Endodermal cell (in vitro differentiated cells): ENCODE data around the gene MYL3. TPM values are rescaled to one million over a fixed set of nuclear protein-coding genes. Genes with fewer than 3 reads are reported as not detected.

Experiments used
- DNase-seq: peaks from one replicate; pipeline ENCODE4 v3.0.0-alpha.2; 2017
- H3K27ac ChIP-seq: 2 replicates; pipeline ENCODE4 v1.5.1; 2013; ENCODE audit warnings: mild to moderate bottlenecking, low read depth, low read length, moderate library complexity
- H3K27me3 ChIP-seq: 2 replicates; pipeline ENCODE4 v1.6.1; 2013; ENCODE audit warnings: mild to moderate bottlenecking, low read length, moderate library complexity; ENCODE audit not compliant: insufficient read depth, control insufficient read depth, poor library complexity, severe bottlenecking
- H3K36me3 ChIP-seq: 2 replicates; pipeline ENCODE4 v1.7.0; 2013; ENCODE audit warnings: mild to moderate bottlenecking, low read length, moderate library complexity; ENCODE audit not compliant: control insufficient read depth, insufficient read depth
- H3K4me1 ChIP-seq: one replicate; pipeline ENCODE4 v1.7.0; 2013; ENCODE audit warnings: low read length; ENCODE audit not compliant: control insufficient read depth, insufficient read depth
- H3K4me3 ChIP-seq: 2 replicates; pipeline ENCODE4 v1.5.1; 2013; ENCODE audit warnings: mild to moderate bottlenecking, low read length, moderate library complexity
- H3K9ac ChIP-seq: 2 replicates; pipeline ENCODE4 v1.6.1; 2013; ENCODE audit warnings: mild to moderate bottlenecking, low read length, moderate library complexity; ENCODE audit not compliant: poor library complexity, severe bottlenecking; ENCODE audit errors: extremely low read depth
- H3K9me3 ChIP-seq: 2 replicates; pipeline ENCODE4 v1.6.1; 2013; ENCODE audit warnings: mild to moderate bottlenecking, low read length, moderate library complexity; ENCODE audit not compliant: control insufficient read depth
- H3K27ac Mint-ChIP-seq: 2 replicates; pipeline ENCODE4 v1.8.0; 2020; ENCODE audit warnings: mixed read lengths
- H3K27me3 Mint-ChIP-seq: 2 replicates; pipeline ENCODE4 v1.8.0; 2021; ENCODE audit warnings: mild to moderate bottlenecking, mixed read lengths; ENCODE audit not compliant: insufficient read depth
- H3K36me3 Mint-ChIP-seq: 2 replicates; pipeline ENCODE4 v1.8.0; 2020; ENCODE audit warnings: low read depth, mixed read lengths
- H3K4me1 Mint-ChIP-seq: 2 replicates; pipeline ENCODE4 v1.8.0; 2020; ENCODE audit warnings: mixed read lengths
- H3K4me3 Mint-ChIP-seq: 2 replicates; pipeline ENCODE4 v1.8.0; 2020; ENCODE audit warnings: mild to moderate bottlenecking, moderate library complexity, mixed read lengths
- H3K9me3 Mint-ChIP-seq: 2 replicates; pipeline ENCODE4 v1.8.0; 2020; ENCODE audit warnings: mild to moderate bottlenecking, mixed read lengths
- WGBS, 2 experiments: methylation state at CpG; one replicate each; pipeline versions ENCODE4 v1.1.5 to v1.1.7; 2013; ENCODE audit warnings: missing lambda C conversion rate in 2 of 2, mixed read lengths in 1 of 2; ENCODE audit not compliant: insufficient coverage in 1 of 2, insufficient read length in 1 of 2; 5-methylcytosine and 5-hydroxymethylcytosine counted together
- total RNA-seq, 2 donors: library from RNA; stranded (reverse); fragmentation: NEBNext Ultra II Directional in 1 of 2; extraction: Animal tissue kit (Norgen Biotek cat#: 25700) in 1 of 2; gene quantifications; 2 replicates in 1 of 2; 3 replicates in 1 of 2; pipeline ENCODE4 v1.2.1, GENCODE V29; 2021
- TF ChIP-seq, protein P1 (sequence below): fragments of 200-600 bp; sonication (generic); conservative IDR thresholded peaks from 2 replicates; pipeline ENCODE4 v1.5.0; 2021; ENCODE audit warnings: antibody characterized with exemption, mild to moderate bottlenecking

Gene MYL3
- total RNA-seq, 2 donors from 2014 or later: 1.6 to 2.3 TPM

DNA sequence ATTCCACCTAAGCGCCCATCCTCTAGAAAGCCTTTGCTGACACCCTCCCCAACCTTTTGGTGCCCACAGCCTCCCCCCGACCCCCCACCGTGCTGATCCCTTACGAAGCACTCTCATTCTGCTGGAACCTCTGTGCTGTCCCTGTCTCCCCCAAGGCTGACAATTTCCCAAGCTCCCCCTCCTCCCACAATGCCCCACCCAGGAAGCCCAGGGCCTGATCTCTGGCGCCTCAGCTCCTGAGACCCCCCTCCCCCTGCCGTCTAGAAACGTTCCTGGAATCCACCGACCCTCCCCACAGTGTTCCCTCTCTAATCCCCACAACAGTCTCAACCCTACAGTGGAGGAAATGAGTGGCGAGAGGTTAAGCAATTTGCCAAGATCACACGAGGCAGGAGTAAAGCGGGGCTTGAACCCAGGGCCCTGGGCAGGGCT is 18.3 kb downstream of the MYL3 start:
- 69 to 83% methylated on average over 2 to 11 of the region's 11 CpGs for WGBS, 2 experiments

GRCh38 chr3:46844397-46844796 is 18.8 kb downstream of the MYL3 start:
- Histone ChIP-seq H3K4me1 (no peaks in the 10 kb centered on the region), H3K27me3 (no peaks in the 10 kb centered on the region), H3K27ac (no peak overlapping the region), H3K4me3 (no peak overlapping the region), H3K36me3 (no peaks in the 10 kb centered on the region), H3K9ac (no peak overlapping the region), H3K9me3 (peaks cover 33% of the 10 kb centered on the region)
- Mint-ChIP-seq H3K27me3 (peaks cover 5% of the 10 kb centered on the region), H3K4me1 (peaks cover 20% of the 10 kb centered on the region), H3K36me3 (peaks cover 4% of the 10 kb centered on the region), H3K9me3 (peaks cover 35% of the 10 kb centered on the region), H3K4me3 (peak overlapping the region; percentile 57), H3K27ac (no peak overlapping the region)
- TF ChIP-seq, protein P1, sequence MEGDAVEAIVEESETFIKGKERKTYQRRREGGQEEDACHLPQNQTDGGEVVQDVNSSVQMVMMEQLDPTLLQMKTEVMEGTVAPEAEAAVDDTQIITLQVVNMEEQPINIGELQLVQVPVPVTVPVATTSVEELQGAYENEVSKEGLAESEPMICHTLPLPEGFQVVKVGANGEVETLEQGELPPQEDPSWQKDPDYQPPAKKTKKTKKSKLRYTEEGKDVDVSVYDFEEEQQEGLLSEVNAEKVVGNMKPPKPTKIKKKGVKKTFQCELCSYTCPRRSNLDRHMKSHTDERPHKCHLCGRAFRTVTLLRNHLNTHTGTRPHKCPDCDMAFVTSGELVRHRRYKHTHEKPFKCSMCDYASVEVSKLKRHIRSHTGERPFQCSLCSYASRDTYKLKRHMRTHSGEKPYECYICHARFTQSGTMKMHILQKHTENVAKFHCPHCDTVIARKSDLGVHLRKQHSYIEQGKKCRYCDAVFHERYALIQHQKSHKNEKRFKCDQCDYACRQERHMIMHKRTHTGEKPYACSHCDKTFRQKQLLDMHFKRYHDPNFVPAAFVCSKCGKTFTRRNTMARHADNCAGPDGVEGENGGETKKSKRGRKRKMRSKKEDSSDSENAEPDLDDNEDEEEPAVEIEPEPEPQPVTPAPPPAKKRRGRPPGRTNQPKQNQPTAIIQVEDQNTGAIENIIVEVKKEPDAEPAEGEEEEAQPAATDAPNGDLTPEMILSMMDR: no peak
- 88 to 100% methylated on average over 1 to 3 of the region's 3 CpGs for WGBS, 2 experiments
- DNase-seq: peak; percentile 52

More for the DNA sequence above, 18.3 kb downstream of the MYL3 start:
- Mint-ChIP-seq H3K36me3 (peaks cover 3% of the 10 kb centered on the region), H3K4me3 (peak overlapping the region; percentile 57), H3K4me1 (peaks cover 20% of the 10 kb centered on the region), H3K9me3 (peaks cover 33% of the 10 kb centered on the region), H3K27ac (peak overlapping the region; percentile 80), H3K27me3 (peaks cover 5% of the 10 kb centered on the region)
- no peak overlapping the region for H3K9ac ChIP-seq
- peak overlapping the region; percentile 9 for H3K27ac ChIP-seq
- H3K36me3 ChIP-seq: no peaks in the 10 kb centered on the region
- no peaks in the 10 kb centered on the region for H3K4me1 ChIP-seq
- DNase-seq: no peak
- H3K4me3 ChIP-seq: no peak overlapping the region
- TF ChIP-seq, protein P1: no peak
- peaks cover 33% of the 10 kb centered on the region for H3K9me3 ChIP-seq
- H3K27me3 ChIP-seq: no peaks in the 10 kb centered on the region

DNA sequence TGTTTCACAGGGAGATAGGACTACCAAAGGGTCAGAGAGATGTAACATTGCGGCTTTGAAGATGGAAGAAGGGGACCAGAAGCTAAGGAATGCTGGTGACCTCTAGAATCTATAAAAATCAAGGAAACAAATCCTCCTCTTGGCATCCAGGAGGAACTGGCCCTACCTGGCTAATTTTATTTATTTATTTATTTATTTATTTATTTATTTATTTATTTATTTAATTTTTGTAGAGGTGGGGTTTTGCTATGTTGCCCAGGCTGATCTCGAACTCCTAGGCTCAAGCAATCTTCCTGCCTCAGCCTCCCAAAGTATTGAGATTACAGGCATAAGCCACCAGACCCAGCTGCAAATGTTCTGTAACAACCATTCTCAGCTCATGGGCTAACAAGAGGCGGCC is 19.7 kb downstream of the MYL3 start:
- no peaks in the 10 kb centered on the region for H3K27me3 ChIP-seq
- H3K36me3 ChIP-seq: no peaks in the 10 kb centered on the region
- TF ChIP-seq, protein P1: no peak
- no peak overlapping the region for H3K4me3 ChIP-seq
- H3K4me1 Mint-ChIP-seq: peaks cover 15% of the 10 kb centered on the region
- peaks cover 41% of the 10 kb centered on the region for H3K9me3 ChIP-seq
- H3K9ac ChIP-seq: no peak overlapping the region
- H3K4me3 Mint-ChIP-seq: no peak overlapping the region
- H3K36me3 Mint-ChIP-seq: peaks cover 9% of the 10 kb centered on the region
- no peak overlapping the region for H3K27ac ChIP-seq
- H3K27ac Mint-ChIP-seq: no peak overlapping the region
- H3K9me3 Mint-ChIP-seq: peaks cover 43% of the 10 kb centered on the region
- whole genome bisulfite sequencing, 2 experiments: 81 to 95% methylated on average over 2 to 3 of the region's 3 CpGs
- DNase-seq: no peak
- H3K27me3 Mint-ChIP-seq: peaks cover 5% of the 10 kb centered on the region
- no peaks in the 10 kb centered on the region for H3K4me1 ChIP-seq
